Measurements from ENCODE around the gene CRELD1.

DNA sequence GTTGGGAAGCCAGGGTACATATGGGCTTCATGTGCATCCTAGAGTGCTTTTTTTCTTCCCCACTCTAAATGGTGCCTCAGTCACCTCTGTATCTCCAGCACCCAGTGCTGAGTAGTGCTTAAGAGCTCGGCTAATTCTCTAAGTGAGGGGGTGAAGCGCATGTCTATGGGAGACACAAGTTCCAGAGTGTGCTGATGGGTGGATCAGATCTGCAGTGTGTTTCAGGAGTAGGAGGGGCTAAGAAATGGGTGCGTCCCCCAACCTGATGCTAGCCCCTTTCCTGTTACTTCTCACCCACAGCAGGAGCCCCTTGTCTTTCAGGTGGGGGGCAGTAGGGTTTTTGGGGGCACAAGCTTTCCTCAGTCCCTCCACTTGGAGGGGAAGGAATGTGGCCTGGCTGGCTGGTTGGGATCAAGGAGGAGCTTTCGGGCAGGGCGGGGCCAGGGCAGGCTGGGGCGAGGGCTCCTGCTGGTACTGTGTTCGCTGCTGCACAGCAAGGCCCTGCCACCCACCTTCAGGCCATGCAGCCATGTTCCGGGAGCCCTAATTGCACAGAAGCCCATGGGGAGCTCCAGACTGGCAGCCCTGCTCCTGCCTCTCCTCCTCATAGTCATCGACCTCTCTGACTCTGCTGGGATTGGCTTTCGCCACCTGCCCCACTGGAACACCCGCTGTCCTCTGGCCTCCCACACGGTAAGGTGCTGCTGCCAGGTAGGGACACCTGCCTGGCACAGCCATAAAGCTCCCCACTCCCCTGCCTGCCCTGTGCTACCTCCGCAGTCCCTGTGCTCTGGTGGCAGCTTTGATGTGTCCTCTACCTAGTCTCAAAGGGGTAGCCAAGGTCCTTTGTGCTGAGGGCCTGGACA, 31.0 kb upstream of the CRELD1 start, which contains the start of gene IL17RE:
- no peak for TF ChIP-seq TAF1 (IDR thresholded peaks at IDR 0.05; ENCODE audit: low read depth, low read length)
- TF ChIP-seq POLR2A (IDR thresholded peaks at IDR 0.05; ENCODE audit: low read depth, low read length), result no peak
- no peak for TF ChIP-seq POLR2AphosphoS5 (IDR thresholded peaks at IDR 0.05; ENCODE audit: low read depth, low read length)
- no peak for TF ChIP-seq SPI1 (IDR thresholded peaks at IDR 0.05; ENCODE audit: low read depth, low read length)
